ENCODE results near the gene RFPL4AL1.

DNA sequence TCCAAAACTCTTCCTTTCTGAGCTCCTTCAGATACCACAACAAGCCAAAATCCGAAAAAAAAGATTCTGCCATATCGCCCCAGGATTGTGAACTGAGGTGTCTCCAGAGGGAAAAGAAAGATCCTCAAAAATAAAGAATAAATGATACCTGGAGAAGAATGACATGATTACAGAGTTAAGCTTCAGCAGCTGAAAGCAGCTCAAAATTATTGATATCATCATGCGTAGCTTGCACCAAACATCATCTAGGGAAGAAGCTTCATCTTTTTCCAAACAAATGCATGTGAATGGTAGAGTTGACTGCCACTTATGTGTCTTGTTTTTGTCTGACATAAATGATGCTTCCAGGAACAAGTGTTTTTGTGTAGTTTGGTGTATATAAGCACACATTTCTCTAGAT is 30.6 kb upstream of the RFPL4AL1 start, which contains the start of gene NLRP9:
- TF ChIP-seq POLR2A (IDR thresholded peaks at IDR 0.05), result no peak
- TF ChIP-seq, protein P1, sequence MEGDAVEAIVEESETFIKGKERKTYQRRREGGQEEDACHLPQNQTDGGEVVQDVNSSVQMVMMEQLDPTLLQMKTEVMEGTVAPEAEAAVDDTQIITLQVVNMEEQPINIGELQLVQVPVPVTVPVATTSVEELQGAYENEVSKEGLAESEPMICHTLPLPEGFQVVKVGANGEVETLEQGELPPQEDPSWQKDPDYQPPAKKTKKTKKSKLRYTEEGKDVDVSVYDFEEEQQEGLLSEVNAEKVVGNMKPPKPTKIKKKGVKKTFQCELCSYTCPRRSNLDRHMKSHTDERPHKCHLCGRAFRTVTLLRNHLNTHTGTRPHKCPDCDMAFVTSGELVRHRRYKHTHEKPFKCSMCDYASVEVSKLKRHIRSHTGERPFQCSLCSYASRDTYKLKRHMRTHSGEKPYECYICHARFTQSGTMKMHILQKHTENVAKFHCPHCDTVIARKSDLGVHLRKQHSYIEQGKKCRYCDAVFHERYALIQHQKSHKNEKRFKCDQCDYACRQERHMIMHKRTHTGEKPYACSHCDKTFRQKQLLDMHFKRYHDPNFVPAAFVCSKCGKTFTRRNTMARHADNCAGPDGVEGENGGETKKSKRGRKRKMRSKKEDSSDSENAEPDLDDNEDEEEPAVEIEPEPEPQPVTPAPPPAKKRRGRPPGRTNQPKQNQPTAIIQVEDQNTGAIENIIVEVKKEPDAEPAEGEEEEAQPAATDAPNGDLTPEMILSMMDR (IDR thresholded peaks at IDR 0.05), result no peak

All from uterus (tissue), 2 donors.